NCI-H2107 (cell line): ENCODE measurements around the gene KAT8.
A peak's percentile ranks its signal among the peaks of the same experiment; 100 is the strongest.
"Not testable (repeated sequence)": the region's sequence is repeated elsewhere in the genome, so short reads cannot be mapped to it uniquely, and the experiment has no call there.

Experiments
- DNase-seq: peaks from one replicate; lab custom pipeline; 2025; lab: John Stamatoyannopoulos, UW

The KAT8 gene

GRCh38 chr16:31149332-31149731 is 31.9 kb downstream of the KAT8 start:
- DNase-seq, result no peak

GRCh38 chr16:31149894-31150890 is 32.7 kb downstream of the KAT8 start, which contains the start of gene PRSS36:
Gene PRSS36, minus strand, starts transcription at chr16:31150066. Its CDS starts 31 bp downstream, at chr16:31150035.
- no peak for DNase-seq

- DNase-seq, result not testable (repeated sequence)
Measured at GRCh38 chr16:31150976-31151375, 33.5 kb downstream of the KAT8 start.

- DNase-seq, result no peak
Measured at GRCh38 chr16:31157136-31157535, 39.7 kb downstream of the KAT8 start.

GRCh38 chr16:31167315-31167714 is 49.9 kb downstream of the KAT8 start:
- no peak for DNase-seq

- DNase-seq, result no peak
Measured at GRCh38 chr16:31168848-31169247, 51.4 kb downstream of the KAT8 start.

- not testable (repeated sequence) for DNase-seq
Measured at GRCh38 chr16:31170048-31170447, 52.6 kb downstream of the KAT8 start.

GRCh38 chr16:31177136-31177535 is 59.7 kb downstream of the KAT8 start:
- DNase-seq, result peak; percentile 47

GRCh38 chr16:31179219-31179746 is 61.8 kb downstream of the KAT8 start:
- DNase-seq, result no peak

GRCh38 chr16:31179747-31180459 is 62.4 kb downstream of the KAT8 start, which contains the start of gene FUS:
Gene FUS, plus strand, starts transcription at chr16:31180139. Its CDS starts 76 bp downstream, at chr16:31180215.
- peak; percentile 75 for DNase-seq
